ENCODE results near the gene UNC45B.
"Not testable (repeated sequence)": the region's sequence is repeated elsewhere in the genome, so short reads cannot be mapped to it uniquely, and the experiment has no call there.

The UNC45B gene

GRCh38 chr17:35164716-35165115 lies 17.1 kb downstream of the UNC45B start:
- Histone ChIP-seq H3K27ac (no peak overlapping the region), H3K9ac (no peak overlapping the region), H3K4me1 (peaks cover 0 to 12% (median 0%) of the 10 kb centered on the region in 10 experiments; a peak in 4 of 20 replicates), H3K36me3 (no peaks in the 10 kb centered on the region), H3K9me3 (replicated peaks in 1 of 11) (no peaks in the 10 kb centered on the region), H3K27me3 (no peaks in the 10 kb centered on the region), H4K20me1 (no peaks in the 10 kb centered on the region), H3K4me2 (no peak overlapping the region), H3K4me3 (no peak overlapping the region)
- TF ChIP-seq Cebpa-rat (IDR thresholded peaks at IDR 0.05) = no peak

GRCh38 chr17:35166526-35166925 lies 18.9 kb downstream of the UNC45B start:
- no peak for TF ChIP-seq Cebpa-rat (IDR thresholded peaks at IDR 0.05)
- Histone ChIP-seq H3K4me1 (peaks cover 0 to 5% (median 0%) of the 10 kb centered on the region in 10 experiments; a peak in 5 of 20 replicates), H3K4me2 (no peak overlapping the region), H3K27me3 (no peaks in the 10 kb centered on the region), H3K9me3 (replicated peaks in 1 of 11) (no peaks in the 10 kb centered on the region), H4K20me1 (no peaks in the 10 kb centered on the region), H3K36me3 (no peaks in the 10 kb centered on the region), H3K4me3 (no peak overlapping the region), H3K9ac (no peak overlapping the region), H3K27ac (no peak overlapping the region)

- H3K36me3 ChIP-seq = no peaks in the 10 kb centered on the region
- H3K9ac ChIP-seq = no peak overlapping the region
- H3K4me2 ChIP-seq = no peak overlapping the region
- TF ChIP-seq Cebpa-rat (IDR thresholded peaks at IDR 0.05) = no peak
- H3K4me3 ChIP-seq = no peak overlapping the region
- no peaks in the 10 kb centered on the region for H3K9me3 ChIP-seq (replicated peaks in 1 of 11)
- no peak overlapping the region for H3K27ac ChIP-seq
- H3K27me3 ChIP-seq = no peaks in the 10 kb centered on the region
- H3K4me1 ChIP-seq = peaks cover 0 to 6% (median 0%) of the 10 kb centered on the region in 10 experiments; a peak in 3 of 20 replicates
- no peaks in the 10 kb centered on the region for H4K20me1 ChIP-seq
Measured at GRCh38 chr17:35167046-35167445, 19.4 kb downstream of the UNC45B start.

- Histone ChIP-seq H3K9ac (no peak overlapping the region), H3K36me3 (no peaks in the 10 kb centered on the region), H3K9me3 (replicated peaks in 1 of 11) (no peaks in the 10 kb centered on the region), H3K4me2 (no peak overlapping the region), H3K27me3 (no peaks in the 10 kb centered on the region), H4K20me1 (no peaks in the 10 kb centered on the region), H3K4me1 (peaks cover 0 to 10% (median 0%) of the 10 kb centered on the region in 10 experiments; a peak in 3 of 20 replicates), H3K4me3 (no peak overlapping the region), H3K27ac (no peak overlapping the region)
- no peak for TF ChIP-seq Cebpa-rat (IDR thresholded peaks at IDR 0.05)
Measured at GRCh38 chr17:35167666-35168065, 20.0 kb downstream of the UNC45B start.

GRCh38 chr17:35169835-35170363 lies 22.3 kb downstream of the UNC45B start:
- H3K27me3 ChIP-seq = no peaks in the 10 kb centered on the region
- H4K20me1 ChIP-seq = no peaks in the 10 kb centered on the region
- no peaks in the 10 kb centered on the region for H3K9me3 ChIP-seq (replicated peaks in 1 of 11)
- TF ChIP-seq Cebpa-rat (IDR thresholded peaks at IDR 0.05) = no peak
- peaks cover 0 to 10% (median 0%) of the 10 kb centered on the region in 10 experiments; a peak in 3 of 20 replicates for H3K4me1 ChIP-seq
- H3K4me3 ChIP-seq = no peak overlapping the region
- no peaks in the 10 kb centered on the region for H3K36me3 ChIP-seq
- H3K9ac ChIP-seq = no peak overlapping the region
- H3K27ac ChIP-seq = no peak overlapping the region
- H3K4me2 ChIP-seq = no peak overlapping the region

GRCh38 chr17:35170968-35171771 lies 23.6 kb downstream of the UNC45B start:
- peaks cover 0 to 10% (median 0%) of the 10 kb centered on the region in 10 experiments; a peak in 3 of 20 replicates for H3K4me1 ChIP-seq
- no peak for TF ChIP-seq Cebpa-rat (IDR thresholded peaks at IDR 0.05)
- H3K9ac ChIP-seq = no peak overlapping the region
- H3K4me3 ChIP-seq = no peak overlapping the region
- peak overlapping the region in 2 of 11 experiments; percentile 6 to 9; a peak in 1 of 22 replicates for H3K4me2 ChIP-seq
- H3K27ac ChIP-seq = no peak overlapping the region
- H4K20me1 ChIP-seq = no peaks in the 10 kb centered on the region
- H3K9me3 ChIP-seq (replicated peaks in 1 of 11) = no peaks in the 10 kb centered on the region
- no peaks in the 10 kb centered on the region for H3K27me3 ChIP-seq
- H3K36me3 ChIP-seq = no peaks in the 10 kb centered on the region

- peak overlapping the region in 2 of 11 experiments; percentile 6 to 9; a peak in 1 of 22 replicates for H3K4me2 ChIP-seq
- no peak for TF ChIP-seq Cebpa-rat (IDR thresholded peaks at IDR 0.05)
- H3K27me3 ChIP-seq = no peaks in the 10 kb centered on the region
Measured at GRCh38 chr17:35171834-35172233, 24.2 kb downstream of the UNC45B start.

GRCh38 chr17:35172321-35172720 lies 24.7 kb downstream of the UNC45B start:
- H3K9me3 ChIP-seq (replicated peaks in 1 of 11); H3K4me3 ChIP-seq; H4K20me1 ChIP-seq; H3K9ac ChIP-seq; H3K36me3 ChIP-seq; H3K27me3 ChIP-seq; H3K4me1 ChIP-seq; H3K27ac ChIP-seq; H3K4me2 ChIP-seq: not testable (repeated sequence)

More at GRCh38 chr17:35171834-35172233, 24.2 kb downstream of the UNC45B start:
- Histone ChIP-seq H3K36me3 (no peaks in the 10 kb centered on the region), H4K20me1 (no peaks in the 10 kb centered on the region), H3K27ac (no peak overlapping the region), H3K4me3 (no peak overlapping the region), H3K9me3 (replicated peaks in 1 of 11) (no peaks in the 10 kb centered on the region), H3K4me1 (peaks cover 0 to 10% (median 0%) of the 10 kb centered on the region in 10 experiments; a peak in 3 of 20 replicates), H3K9ac (no peak overlapping the region)

GRCh38 chr17:35174835-35175334 lies 27.3 kb downstream of the UNC45B start:
- Histone ChIP-seq H3K4me2 (no peak overlapping the region), H3K9me3 (replicated peaks in 1 of 11) (no peaks in the 10 kb centered on the region), H3K27me3 (no peaks in the 10 kb centered on the region), H3K4me3 (no peak overlapping the region), H3K36me3 (no peaks in the 10 kb centered on the region), H3K4me1 (peaks cover 0 to 10% (median 0%) of the 10 kb centered on the region in 10 experiments; a peak in 3 of 20 replicates), H3K9ac (no peak overlapping the region), H3K27ac (no peak overlapping the region), H4K20me1 (no peaks in the 10 kb centered on the region)
- no peak for TF ChIP-seq Cebpa-rat (IDR thresholded peaks at IDR 0.05)

Measured in BLaER1 treated with 17β-estradiol and CSF1 and Interleukin-3, amounts not matched to agents 10 nM and 100 nM (cell line).